SU-DHL-6 (cell line): ENCODE measurements around the gene ZCCHC3.

Source experiments
- EZH2phosphoT487 ChIP-seq: fragments of 200-600 bp; sonication (generic), shearing (Covaris generic); conservative IDR thresholded peaks from 2 replicates; pipeline ENCODE4 v1.6.1; 2018; ENCODE audit warnings: mild to moderate bottlenecking, antibody characterized with exemption, low read length, moderate library complexity, mixed read lengths
- TF ChIP-seq, protein P1 (sequence below): fragments of 200-600 bp; sonication (generic); IDR thresholded peaks from one replicate; pipeline ENCODE4 v1.5.1; 2017; ENCODE audit warnings: antibody characterized with exemption, mild to moderate bottlenecking, low read length, moderate library complexity; ENCODE audit not compliant: insufficient read depth, poor library complexity, severe bottlenecking

DNA sequence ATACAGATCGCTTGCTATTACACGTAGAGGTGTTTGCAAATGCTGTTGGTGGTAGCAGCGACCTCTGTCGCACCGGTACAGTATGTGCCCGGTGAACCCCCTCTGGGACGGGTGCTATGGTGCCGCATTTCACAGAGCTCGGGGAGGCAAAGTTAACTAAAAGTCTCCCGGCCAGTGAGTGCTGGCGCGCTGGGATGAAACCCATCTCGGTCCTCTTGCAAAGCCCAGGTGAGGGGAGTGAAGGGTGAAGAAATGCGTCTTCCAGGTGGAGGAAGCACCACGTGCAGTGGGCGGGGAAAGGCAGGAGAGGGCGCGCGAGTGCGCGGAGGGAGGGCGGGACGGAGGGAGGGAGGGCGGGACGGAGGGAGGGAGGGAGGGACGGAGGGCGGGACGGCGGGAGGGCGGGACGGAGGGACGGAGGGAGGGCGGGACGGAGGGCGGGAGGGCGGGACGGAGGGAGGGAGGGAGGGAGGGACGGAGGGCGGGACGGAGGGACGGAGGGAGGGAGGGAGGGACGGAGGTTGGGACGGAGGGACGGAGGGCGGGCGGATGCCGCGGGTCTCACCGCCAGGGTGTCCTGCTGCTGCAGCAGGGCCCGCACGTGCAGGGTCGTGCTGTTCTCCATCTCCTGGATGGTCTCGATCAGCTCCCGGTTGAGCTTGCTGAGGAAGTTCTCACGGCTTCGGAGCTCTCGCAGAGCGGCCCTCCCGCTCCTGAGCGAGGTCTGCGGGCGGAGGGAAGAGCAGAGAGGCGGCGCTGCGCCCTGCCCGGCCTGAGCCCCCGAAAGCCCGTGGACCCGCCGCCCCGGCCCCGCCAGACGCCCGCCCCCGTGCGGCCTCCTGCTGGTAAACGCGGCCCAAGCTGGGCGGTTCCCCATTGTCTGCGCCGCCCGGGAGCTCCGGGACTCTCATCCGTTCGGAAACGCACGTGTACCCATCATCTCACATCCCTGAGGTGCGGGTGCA lies 18.5 kb upstream of the ZCCHC3 start:
- TF ChIP-seq, protein P1, sequence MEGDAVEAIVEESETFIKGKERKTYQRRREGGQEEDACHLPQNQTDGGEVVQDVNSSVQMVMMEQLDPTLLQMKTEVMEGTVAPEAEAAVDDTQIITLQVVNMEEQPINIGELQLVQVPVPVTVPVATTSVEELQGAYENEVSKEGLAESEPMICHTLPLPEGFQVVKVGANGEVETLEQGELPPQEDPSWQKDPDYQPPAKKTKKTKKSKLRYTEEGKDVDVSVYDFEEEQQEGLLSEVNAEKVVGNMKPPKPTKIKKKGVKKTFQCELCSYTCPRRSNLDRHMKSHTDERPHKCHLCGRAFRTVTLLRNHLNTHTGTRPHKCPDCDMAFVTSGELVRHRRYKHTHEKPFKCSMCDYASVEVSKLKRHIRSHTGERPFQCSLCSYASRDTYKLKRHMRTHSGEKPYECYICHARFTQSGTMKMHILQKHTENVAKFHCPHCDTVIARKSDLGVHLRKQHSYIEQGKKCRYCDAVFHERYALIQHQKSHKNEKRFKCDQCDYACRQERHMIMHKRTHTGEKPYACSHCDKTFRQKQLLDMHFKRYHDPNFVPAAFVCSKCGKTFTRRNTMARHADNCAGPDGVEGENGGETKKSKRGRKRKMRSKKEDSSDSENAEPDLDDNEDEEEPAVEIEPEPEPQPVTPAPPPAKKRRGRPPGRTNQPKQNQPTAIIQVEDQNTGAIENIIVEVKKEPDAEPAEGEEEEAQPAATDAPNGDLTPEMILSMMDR = no peak
- no peak for TF ChIP-seq EZH2phosphoT487
